ENCODE data around the gene CDKAL1. TPM values are rescaled to one million over a fixed set of nuclear protein-coding genes. Genes with fewer than 3 reads are reported as not detected.

Gene CDKAL1
- total RNA-seq, 1 donor from 2014 or later: 9.1 TPM

DNA sequence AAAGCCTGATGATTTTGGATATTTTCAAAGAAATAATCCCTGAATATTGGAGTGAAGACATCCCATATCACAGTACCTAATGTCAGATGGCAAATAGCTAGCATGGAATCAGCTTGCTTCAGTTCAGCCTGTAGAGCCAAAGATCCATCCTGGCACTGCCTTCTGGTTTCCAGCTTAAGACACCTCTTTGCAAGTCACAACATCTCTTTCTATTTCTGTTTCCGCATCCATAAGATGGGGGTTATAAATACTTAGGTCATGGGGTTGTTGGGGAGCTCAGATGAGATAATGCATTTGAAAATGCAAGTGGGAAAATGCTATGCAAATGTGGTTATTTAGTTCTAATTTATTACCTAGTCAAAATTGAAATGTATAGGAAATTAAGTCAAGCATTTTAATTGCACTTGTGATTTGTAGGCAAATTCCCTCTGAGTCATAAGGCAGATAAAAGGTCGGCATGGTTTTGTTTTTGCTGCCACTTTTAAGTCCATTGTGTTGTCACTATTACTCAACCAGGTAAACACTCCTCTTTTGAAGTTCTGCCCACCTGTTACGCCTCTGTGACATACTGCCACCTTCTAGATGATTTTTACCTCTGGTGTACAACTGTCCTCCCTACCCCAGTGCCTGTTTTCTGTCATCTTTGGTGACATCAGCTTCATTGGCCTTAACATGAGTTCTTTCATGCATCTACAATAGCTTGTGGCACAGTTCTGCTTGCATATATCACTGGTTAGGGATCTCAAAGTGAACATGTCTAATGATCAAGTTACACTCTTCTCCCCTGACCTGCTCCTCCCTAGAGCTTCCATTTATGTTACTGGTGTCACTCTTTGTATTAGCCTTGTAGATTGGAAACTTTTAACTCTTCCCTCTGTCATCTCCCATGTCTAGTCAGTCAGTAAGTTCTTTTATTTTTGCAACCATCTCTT, 96.6 kb downstream of the CDKAL1 start:
- TF ChIP-seq, protein P1, sequence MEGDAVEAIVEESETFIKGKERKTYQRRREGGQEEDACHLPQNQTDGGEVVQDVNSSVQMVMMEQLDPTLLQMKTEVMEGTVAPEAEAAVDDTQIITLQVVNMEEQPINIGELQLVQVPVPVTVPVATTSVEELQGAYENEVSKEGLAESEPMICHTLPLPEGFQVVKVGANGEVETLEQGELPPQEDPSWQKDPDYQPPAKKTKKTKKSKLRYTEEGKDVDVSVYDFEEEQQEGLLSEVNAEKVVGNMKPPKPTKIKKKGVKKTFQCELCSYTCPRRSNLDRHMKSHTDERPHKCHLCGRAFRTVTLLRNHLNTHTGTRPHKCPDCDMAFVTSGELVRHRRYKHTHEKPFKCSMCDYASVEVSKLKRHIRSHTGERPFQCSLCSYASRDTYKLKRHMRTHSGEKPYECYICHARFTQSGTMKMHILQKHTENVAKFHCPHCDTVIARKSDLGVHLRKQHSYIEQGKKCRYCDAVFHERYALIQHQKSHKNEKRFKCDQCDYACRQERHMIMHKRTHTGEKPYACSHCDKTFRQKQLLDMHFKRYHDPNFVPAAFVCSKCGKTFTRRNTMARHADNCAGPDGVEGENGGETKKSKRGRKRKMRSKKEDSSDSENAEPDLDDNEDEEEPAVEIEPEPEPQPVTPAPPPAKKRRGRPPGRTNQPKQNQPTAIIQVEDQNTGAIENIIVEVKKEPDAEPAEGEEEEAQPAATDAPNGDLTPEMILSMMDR (IDR thresholded peaks at IDR 0.05; ENCODE audit: borderline replicate concordance): no peak
- H3K9me3 ChIP-seq (replicated peaks): no peaks in the 10 kb centered on the region
- H3K4me3 ChIP-seq: no peak overlapping the region
- H3K27ac ChIP-seq (replicated peaks): no peak overlapping the region
- DNase-seq: no peak
- peaks cover 15% of the 10 kb centered on the region for H3K4me1 ChIP-seq
- no peaks in the 10 kb centered on the region for H3K27me3 ChIP-seq (ENCODE audit: low read depth)
- intact Hi-C loops (cut with micrococcal nuclease): no loop called here
- H3K36me3 ChIP-seq: no peaks in the 10 kb centered on the region

DNA sequence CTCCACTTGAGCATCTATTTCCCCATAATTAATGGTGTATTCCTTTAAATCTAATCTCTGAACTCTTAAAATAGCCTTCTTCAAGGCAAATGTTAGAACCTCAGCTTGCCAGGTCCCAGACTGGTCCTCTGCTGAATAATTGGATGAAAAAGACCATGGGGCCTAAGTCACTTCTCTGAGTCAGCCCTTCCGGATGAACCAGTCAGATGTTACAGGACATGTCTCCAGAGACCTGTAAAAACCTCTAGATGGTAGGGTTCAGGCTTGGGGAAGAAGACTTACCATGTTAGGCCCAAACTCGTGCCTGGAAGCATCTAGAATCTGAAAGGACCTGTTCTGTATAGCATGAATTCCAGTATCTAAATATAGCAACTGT, 97.3 kb downstream of the CDKAL1 start:
- H3K36me3 ChIP-seq: no peaks in the 10 kb centered on the region
- intact Hi-C loops (cut with micrococcal nuclease): no loop called here

DNA sequence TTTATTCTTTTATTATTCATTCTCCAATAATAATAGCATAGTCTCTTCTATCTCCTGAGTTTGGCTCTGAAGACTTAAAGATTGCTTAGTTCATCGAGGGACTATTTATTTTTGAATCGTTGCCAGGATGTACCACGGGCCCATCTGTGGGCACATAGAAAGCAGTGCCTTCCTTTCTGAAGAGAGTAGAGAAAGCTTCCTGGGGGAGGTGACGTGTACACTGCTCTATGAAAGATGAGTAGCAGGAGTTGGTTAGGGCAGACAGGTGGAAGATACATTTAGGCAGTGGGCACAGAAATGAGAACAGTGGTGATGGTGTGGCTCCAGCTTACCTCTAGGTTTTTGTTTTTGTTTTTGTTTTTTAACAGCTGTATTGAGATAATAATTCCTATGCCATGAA, 98.4 kb downstream of the CDKAL1 start:
- no peak overlapping the region for H3K27ac ChIP-seq (replicated peaks)
- no peaks in the 10 kb centered on the region for H3K9me3 ChIP-seq (replicated peaks)
- TF ChIP-seq, protein P1 (IDR thresholded peaks at IDR 0.05; ENCODE audit: borderline replicate concordance): no peak
- intact Hi-C loops (cut with micrococcal nuclease): no loop called here
- no peak for DNase-seq
- no peaks in the 10 kb centered on the region for H3K36me3 ChIP-seq
- peaks cover 15% of the 10 kb centered on the region for H3K4me1 ChIP-seq
- no peak overlapping the region for H3K4me3 ChIP-seq
- H3K27me3 ChIP-seq (ENCODE audit: low read depth): no peaks in the 10 kb centered on the region

More for the DNA sequence above, 97.3 kb downstream of the CDKAL1 start:
- Histone ChIP-seq H3K9me3 (replicated peaks) (no peaks in the 10 kb centered on the region), H3K4me3 (no peak overlapping the region), H3K27me3 (ENCODE audit: low read depth) (no peaks in the 10 kb centered on the region), H3K27ac (replicated peaks) (no peak overlapping the region), H3K4me1 (peaks cover 15% of the 10 kb centered on the region)
- no peak for DNase-seq
- TF ChIP-seq, protein P1 (IDR thresholded peaks at IDR 0.05; ENCODE audit: borderline replicate concordance): no peak

DNA sequence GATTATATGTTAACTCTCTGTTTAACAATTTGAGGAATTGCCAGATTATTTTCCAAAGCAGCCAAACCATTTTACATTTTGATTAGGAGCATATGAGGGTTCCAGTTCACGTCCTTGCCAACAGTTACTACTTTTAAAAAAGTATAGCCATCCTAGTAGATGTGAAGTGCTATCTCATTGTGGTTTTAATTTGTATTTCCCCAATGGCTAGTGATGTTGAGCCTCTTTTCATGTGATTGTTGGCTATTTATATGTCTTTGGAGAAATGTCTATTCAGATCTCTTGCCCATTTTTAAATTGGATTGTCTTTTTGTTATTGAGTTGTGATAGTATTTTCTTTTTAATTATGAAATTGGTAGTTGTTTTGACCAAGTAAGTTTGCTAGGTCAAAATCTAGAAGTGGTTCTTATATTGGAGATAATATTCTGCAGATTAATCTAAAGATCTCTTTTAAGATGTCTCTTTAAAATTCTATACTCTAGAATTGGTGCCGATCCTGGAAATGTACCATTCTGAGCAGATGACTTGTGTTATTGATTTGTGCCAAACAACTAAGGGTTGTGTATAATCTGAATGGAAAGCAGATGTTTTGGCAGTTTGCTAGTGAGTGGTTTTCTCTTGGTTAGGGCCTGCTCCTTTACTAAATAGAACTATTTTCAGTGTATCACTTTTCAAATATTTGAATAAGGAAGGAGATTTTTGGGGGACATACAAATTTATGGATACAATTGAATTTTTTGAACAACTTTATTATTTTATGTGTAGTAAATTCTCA, 99.5 kb downstream of the CDKAL1 start:
- H3K9me3 ChIP-seq (replicated peaks): no peaks in the 10 kb centered on the region
- no peak overlapping the region for H3K4me3 ChIP-seq
- H3K4me1 ChIP-seq: peaks cover 15% of the 10 kb centered on the region
- no peak for DNase-seq
- H3K36me3 ChIP-seq: no peaks in the 10 kb centered on the region
- no peaks in the 10 kb centered on the region for H3K27me3 ChIP-seq (ENCODE audit: low read depth)
- intact Hi-C loops (cut with micrococcal nuclease): no loop called here
- TF ChIP-seq, protein P1 (IDR thresholded peaks at IDR 0.05; ENCODE audit: borderline replicate concordance): no peak
- H3K27ac ChIP-seq (replicated peaks): no peak overlapping the region

DNA sequence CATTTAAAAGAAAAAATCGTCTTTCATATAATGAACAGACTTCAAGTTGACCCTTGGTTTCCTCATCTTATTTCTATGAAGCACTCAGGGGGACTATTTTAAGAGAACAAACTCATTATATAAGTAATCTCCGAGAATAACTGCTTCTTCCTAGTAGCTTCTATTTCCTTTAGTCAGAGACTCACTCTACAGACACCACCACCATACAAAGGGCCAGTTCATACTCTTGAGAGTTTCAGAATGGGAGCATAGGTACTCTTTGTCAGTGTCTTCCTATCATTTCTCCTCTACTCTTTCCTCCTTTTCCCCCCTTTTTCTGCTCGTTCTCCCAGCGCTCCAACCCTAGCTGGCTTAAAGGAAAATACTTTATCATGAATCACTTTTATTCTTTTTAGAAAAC, 104.9 kb downstream of the CDKAL1 start:
- Histone ChIP-seq H3K4me3 (no peak overlapping the region), H3K27ac (replicated peaks) (no peak overlapping the region), H3K27me3 (ENCODE audit: low read depth) (no peaks in the 10 kb centered on the region), H3K9me3 (replicated peaks) (no peaks in the 10 kb centered on the region), H3K36me3 (no peaks in the 10 kb centered on the region), H3K4me1 (no peaks in the 10 kb centered on the region)
- TF ChIP-seq, protein P1 (IDR thresholded peaks at IDR 0.05; ENCODE audit: borderline replicate concordance): no peak
- intact Hi-C loops (cut with micrococcal nuclease): no loop called here
- no peak for DNase-seq
